Thoracic aorta (tissue), 2 donors: Measurements from ENCODE around the gene SPSB4. TPM values are rescaled to one million over a fixed set of nuclear protein-coding genes. Genes with fewer than 3 reads are reported as not detected.
"Not testable (repeated sequence)": the region's sequence is repeated elsewhere in the genome, so short reads cannot be mapped to it uniquely, and the experiment has no call there.

ENCODE experiments used
- ATAC-seq: fragments of 150-250 bp; one replicate; pipeline ENCODE4 v1.8.0; 2017; ENCODE audit warnings: low read depth; ENCODE audit not compliant: insufficient number of reproducible peaks, low FRiP score
- DNase-seq: peaks from one replicate; pipeline ENCODE4 v3.0.0-alpha.2; 2020; ENCODE audit warnings: low spot score
- H3K27ac ChIP-seq, 2 donors: fragments of 200-600 bp; sonication (generic); 1 replicate in 1 of 2; 2 replicates in 1 of 2; pipeline ENCODE4 v1.5.1; 2016; ENCODE audit warnings: mild to moderate bottlenecking in 2 of 2, moderate library complexity in 2 of 2
- H3K27me3 ChIP-seq: fragments of 200-600 bp; sonication (generic); replicated peaks from 2 replicates; pipeline ENCODE4 v1.6.0; 2016; ENCODE audit warnings: mild to moderate bottlenecking; ENCODE audit not compliant: insufficient read depth
- H3K36me3 ChIP-seq: fragments of 200-600 bp; sonication (generic); one replicate; pipeline ENCODE4 v1.5.1; 2016
- H3K4me1 ChIP-seq, 2 donors: fragments of 200-600 bp; sonication (generic); 1 replicate in 1 of 2; 2 replicates in 1 of 2; pipeline versions ENCODE4 v1.5.1 to v1.6.0; 2016; ENCODE audit warnings: low read depth in 2 of 2, mild to moderate bottlenecking in 1 of 2; ENCODE audit not compliant: control insufficient read depth in 1 of 2
- H3K4me3 ChIP-seq: fragments of 200-600 bp; sonication (generic); 2 replicates; pipeline ENCODE4 v1.5.1; 2016; ENCODE audit warnings: mild to moderate bottlenecking
- H3K9me3 ChIP-seq: fragments of 200-600 bp; sonication (generic); 2 replicates; pipeline ENCODE4 v1.5.1; 2016
- CTCF ChIP-seq: fragments of 200-600 bp; sonication (generic); IDR thresholded peaks from one replicate; pipeline ENCODE4 v1.5.1; 2019; ENCODE audit warnings: antibody characterized with exemption
- total RNA-seq, 2 donors: library from RNA; depleted of rRNA; stranded (reverse); fragments of >200 nt; gene quantifications; one replicate each; pipeline versions ENCODE4 v1.1.0 to v1.2.3, GENCODE V29; 2016

Gene SPSB4
- total RNA-seq, 2 donors from 2014 or later: 0.41 to 1.1 TPM

- no peak overlapping the region for H3K4me3 ChIP-seq
- DNase-seq (no peak), ATAC-seq (no peak)
- H3K27me3 ChIP-seq: no peaks in the 10 kb centered on the region
- H3K4me1 ChIP-seq: peaks cover 3 to 50% of the 10 kb centered on the region in 2 donors
- H3K36me3 ChIP-seq: no peaks in the 10 kb centered on the region
- H3K27ac ChIP-seq: no peak overlapping the region
- no peaks in the 10 kb centered on the region for H3K9me3 ChIP-seq
- TF ChIP-seq CTCF: no peak
Measured at GRCh38 chr3:141114179-141114745, 63.1 kb downstream of the SPSB4 start.

- Histone ChIP-seq H3K27ac (no peak overlapping the region), H3K36me3 (no peaks in the 10 kb centered on the region), H3K9me3 (no peaks in the 10 kb centered on the region), H3K4me3 (no peak overlapping the region), H3K27me3 (no peaks in the 10 kb centered on the region), H3K4me1 (peaks cover 3 to 43% of the 10 kb centered on the region in 2 donors)
- ATAC-seq (no peak), DNase-seq (no peak)
- peak; percentile 34 for TF ChIP-seq CTCF
Measured at GRCh38 chr3:141114816-141115460, 63.8 kb downstream of the SPSB4 start.

GRCh38 chr3:141115789-141116541, 64.8 kb downstream of the SPSB4 start:
- Histone ChIP-seq H3K9me3 (no peaks in the 10 kb centered on the region), H3K27ac (peak overlapping the region in 1 of 2 donors; percentile 16), H3K36me3 (no peaks in the 10 kb centered on the region), H3K4me1 (peaks cover 3 to 33% of the 10 kb centered on the region in 2 donors), H3K4me3 (no peak overlapping the region), H3K27me3 (no peaks in the 10 kb centered on the region)
- ATAC-seq: peak; percentile 71
- DNase-seq: no peak
- no peak for TF ChIP-seq CTCF

GRCh38 chr3:141116721-141117120, 65.6 kb downstream of the SPSB4 start:
- TF ChIP-seq CTCF: no peak
- no peak for ATAC-seq
- no peak for DNase-seq
- Histone ChIP-seq H3K27me3 (no peaks in the 10 kb centered on the region), H3K4me3 (no peak overlapping the region), H3K36me3 (no peaks in the 10 kb centered on the region), H3K27ac (no peak overlapping the region), H3K4me1 (peaks cover 3 to 26% of the 10 kb centered on the region in 2 donors), H3K9me3 (no peaks in the 10 kb centered on the region)

- DNase-seq, H3K36me3 ChIP-seq, H3K4me3 ChIP-seq, ATAC-seq, H3K27me3 ChIP-seq, H3K9me3 ChIP-seq, H3K27ac ChIP-seq: not testable (repeated sequence)
- peaks cover 3 to 21% of the 10 kb centered on the region in 2 donors for H3K4me1 ChIP-seq
Measured at GRCh38 chr3:141117982-141118381, 66.8 kb downstream of the SPSB4 start.
